ENCODE data around the gene POLA2.

Gene POLA2

GRCh38 chr11:65309006-65309405 is 47.2 kb downstream of the POLA2 start:
- 90 to 97% methylated on average over 3 to 5 of the region's 5 CpGs for WGBS, 2 experiments (ENCODE audit: insufficient coverage in 2 of 2)
- Histone ChIP-seq H3K4me3 (ENCODE audit: extremely low read depth, insufficient read depth, low read length, poor library complexity, severe bottlenecking) (no peak overlapping the region), H3K36me3 (ENCODE audit: control insufficient read depth, insufficient read depth, low read length) (peaks cover 10% of the 10 kb centered on the region), H3K27ac (ENCODE audit: low read depth, low read length, severe bottlenecking) (no peak overlapping the region), H3K4me1 (ENCODE audit: control insufficient read depth, insufficient read depth, low read length, poor library complexity, severe bottlenecking) (peaks cover 24% of the 10 kb centered on the region), H3K9me3 (ENCODE audit: control insufficient read depth, low read length) (no peaks in the 10 kb centered on the region)

- H3K36me3 ChIP-seq (ENCODE audit: control insufficient read depth, insufficient read depth, low read length) = peaks cover 4% of the 10 kb centered on the region
- no peak overlapping the region for H3K27ac ChIP-seq (ENCODE audit: low read depth, low read length, severe bottlenecking)
- H3K4me1 ChIP-seq (ENCODE audit: control insufficient read depth, insufficient read depth, low read length, poor library complexity, severe bottlenecking) = peaks cover 28% of the 10 kb centered on the region
- no peak overlapping the region for H3K4me3 ChIP-seq (ENCODE audit: extremely low read depth, insufficient read depth, low read length, poor library complexity, severe bottlenecking)
- no peaks in the 10 kb centered on the region for H3K9me3 ChIP-seq (ENCODE audit: control insufficient read depth, low read length)
- 87 to 94% methylated on average over 8 to 10 of the region's 10 CpGs for WGBS, 2 experiments (ENCODE audit: insufficient coverage in 2 of 2)
These were observed 48.5 kb downstream of the POLA2 start for GRCh38 chr11:65310215-65310614.

- Histone ChIP-seq H3K36me3 (ENCODE audit: control insufficient read depth, insufficient read depth, low read length) (peaks cover 4% of the 10 kb centered on the region), H3K9me3 (ENCODE audit: control insufficient read depth, low read length) (no peaks in the 10 kb centered on the region), H3K4me3 (ENCODE audit: extremely low read depth, insufficient read depth, low read length, poor library complexity, severe bottlenecking) (no peak overlapping the region), H3K4me1 (ENCODE audit: control insufficient read depth, insufficient read depth, low read length, poor library complexity, severe bottlenecking) (peaks cover 28% of the 10 kb centered on the region), H3K27ac (ENCODE audit: low read depth, low read length, severe bottlenecking) (peak overlapping the region; percentile 18)
- 83 to 90% methylated on average over 4 of the region's 6 CpGs for WGBS, 2 experiments (ENCODE audit: insufficient coverage in 2 of 2)
These were observed 49.0 kb downstream of the POLA2 start for GRCh38 chr11:65310736-65311135.

GRCh38 chr11:65311170-65311678 is 49.5 kb downstream of the POLA2 start:
- peak overlapping the region; percentile 18 for H3K27ac ChIP-seq (ENCODE audit: low read depth, low read length, severe bottlenecking)

GRCh38 chr11:65314501-65315203 is 52.9 kb downstream of the POLA2 start, which contains the start of gene CDC42EP2:
Gene CDC42EP2 (plus strand): TSS chr11:65314866. CDS start chr11:65320899, 6,033 bp downstream.
- 0 to 1% methylated on average over 48 to 66 of the region's 74 CpGs for WGBS, 2 experiments (ENCODE audit: insufficient coverage in 2 of 2)
- Histone ChIP-seq H3K27ac (ENCODE audit: low read depth, low read length, severe bottlenecking) (peak within 1 kb of the TSS; percentile 53), H3K4me3 (ENCODE audit: extremely low read depth, insufficient read depth, low read length, poor library complexity, severe bottlenecking) (peak within 1 kb of the TSS; percentile 98), H3K9me3 (ENCODE audit: control insufficient read depth, low read length) (no peaks in the 10 kb centered on the region), H3K36me3 (ENCODE audit: control insufficient read depth, insufficient read depth, low read length) (peaks cover 11% of the 10 kb centered on the region), H3K4me1 (ENCODE audit: control insufficient read depth, insufficient read depth, low read length, poor library complexity, severe bottlenecking) (peaks cover 16% of the 10 kb centered on the region)

More at GRCh38 chr11:65311170-65311678, 49.5 kb downstream of the POLA2 start:
- no peak overlapping the region for H3K4me3 ChIP-seq (ENCODE audit: extremely low read depth, insufficient read depth, low read length, poor library complexity, severe bottlenecking)
- H3K4me1 ChIP-seq (ENCODE audit: control insufficient read depth, insufficient read depth, low read length, poor library complexity, severe bottlenecking) = peaks cover 28% of the 10 kb centered on the region
- WGBS, 2 experiments (ENCODE audit: insufficient coverage in 2 of 2) = 74 to 75% methylated on average over 5 of the region's 5 CpGs
- H3K36me3 ChIP-seq (ENCODE audit: control insufficient read depth, insufficient read depth, low read length) = peaks cover 4% of the 10 kb centered on the region
- no peaks in the 10 kb centered on the region for H3K9me3 ChIP-seq (ENCODE audit: control insufficient read depth, low read length)

- peak overlapping the region; percentile 53 for H3K27ac ChIP-seq (ENCODE audit: low read depth, low read length, severe bottlenecking)
- 0 to 1% methylated on average over 23 to 48 of the region's 59 CpGs for WGBS, 2 experiments (ENCODE audit: insufficient coverage in 2 of 2)
- no peaks in the 10 kb centered on the region for H3K9me3 ChIP-seq (ENCODE audit: control insufficient read depth, low read length)
- H3K4me1 ChIP-seq (ENCODE audit: control insufficient read depth, insufficient read depth, low read length, poor library complexity, severe bottlenecking) = peaks cover 16% of the 10 kb centered on the region
- H3K36me3 ChIP-seq (ENCODE audit: control insufficient read depth, insufficient read depth, low read length) = peaks cover 17% of the 10 kb centered on the region
- H3K4me3 ChIP-seq (ENCODE audit: extremely low read depth, insufficient read depth, low read length, poor library complexity, severe bottlenecking) = peak overlapping the region; percentile 98
These were observed 53.6 kb downstream of the POLA2 start for GRCh38 chr11:65315204-65315865.

- Histone ChIP-seq H3K36me3 (ENCODE audit: control insufficient read depth, insufficient read depth, low read length) (peaks cover 22% of the 10 kb centered on the region), H3K9me3 (ENCODE audit: control insufficient read depth, low read length) (no peaks in the 10 kb centered on the region), H3K27ac (ENCODE audit: low read depth, low read length, severe bottlenecking) (no peak overlapping the region), H3K4me1 (ENCODE audit: control insufficient read depth, insufficient read depth, low read length, poor library complexity, severe bottlenecking) (peaks cover 13% of the 10 kb centered on the region), H3K4me3 (ENCODE audit: extremely low read depth, insufficient read depth, low read length, poor library complexity, severe bottlenecking) (peak overlapping the region; percentile 98)
- WGBS, 2 experiments (ENCODE audit: insufficient coverage in 2 of 2) = 39 to 43% methylated on average over 7 to 8 of the region's 8 CpGs
These were observed 54.1 kb downstream of the POLA2 start for GRCh38 chr11:65315866-65316226.

GRCh38 chr11:65316227-65317024 is 54.7 kb downstream of the POLA2 start:
- no peaks in the 10 kb centered on the region for H3K9me3 ChIP-seq (ENCODE audit: control insufficient read depth, low read length)

GRCh38 chr11:65317025-65317786 is 55.4 kb downstream of the POLA2 start:
- Histone ChIP-seq H3K9me3 (ENCODE audit: control insufficient read depth, low read length) (no peaks in the 10 kb centered on the region), H3K4me3 (ENCODE audit: extremely low read depth, insufficient read depth, low read length, poor library complexity, severe bottlenecking) (peak overlapping the region; percentile 98), H3K36me3 (ENCODE audit: control insufficient read depth, insufficient read depth, low read length) (peaks cover 36% of the 10 kb centered on the region), H3K27ac (ENCODE audit: low read depth, low read length, severe bottlenecking) (peak overlapping the region; percentile 3), H3K4me1 (ENCODE audit: control insufficient read depth, insufficient read depth, low read length, poor library complexity, severe bottlenecking) (peaks cover 8% of the 10 kb centered on the region)
- 38 to 55% methylated on average over 8 to 9 of the region's 13 CpGs for WGBS, 2 experiments (ENCODE audit: insufficient coverage in 2 of 2)

More at GRCh38 chr11:65316227-65317024, 54.7 kb downstream of the POLA2 start:
- WGBS, 2 experiments (ENCODE audit: insufficient coverage in 2 of 2) = 70 to 75% methylated on average over 15 to 16 of the region's 20 CpGs
- peaks cover 10% of the 10 kb centered on the region for H3K4me1 ChIP-seq (ENCODE audit: control insufficient read depth, insufficient read depth, low read length, poor library complexity, severe bottlenecking)
- peaks cover 28% of the 10 kb centered on the region for H3K36me3 ChIP-seq (ENCODE audit: control insufficient read depth, insufficient read depth, low read length)
- peak overlapping the region; percentile 98 for H3K4me3 ChIP-seq (ENCODE audit: extremely low read depth, insufficient read depth, low read length, poor library complexity, severe bottlenecking)
- H3K27ac ChIP-seq (ENCODE audit: low read depth, low read length, severe bottlenecking) = peak overlapping the region; percentile 3
